ENCODE measurements around the gene RPS15A. TPM values are rescaled to one million over a fixed set of nuclear protein-coding genes. Genes with fewer than 3 reads are reported as not detected.

RPS15A gene
- 1,849 and 1,857 TPM in 2 replicates for total RNA-seq

- DNase-seq (ENCODE audit: low spot score) = peak; percentile 92
- intact Hi-C loops (cut with micrococcal nuclease) = loop anchor here (1.0 to 5.0 kb wide), 6 partner anchors 11 to 732 kb away; partner anchors contain the start of genes ARL6IP1, COQ7, GDE1 and SMG1
- H3K4me3 Mint-ChIP-seq = peak within 1 kb of the TSS; percentile 95
- no peaks in the 10 kb centered on the region for H3K9me3 Mint-ChIP-seq
- peaks cover 64% of the 10 kb centered on the region for H3K4me1 Mint-ChIP-seq (ENCODE audit: low read depth)
- peak within 1 kb of the TSS; percentile 85 for H3K27ac Mint-ChIP-seq
- H3K27me3 Mint-ChIP-seq (ENCODE audit: insufficient read depth) = peaks cover 1% of the 10 kb centered on the region
- H3K36me3 Mint-ChIP-seq (ENCODE audit: low read depth) = peaks cover 76% of the 10 kb centered on the region
Measured at GRCh38 chr16:18789850-18790706, at the start of gene RPS15A. Gene RPS15A (minus strand): TSS chr16:18790334. CDS start chr16:18789113, 1,221 bp downstream.

GRCh38 chr16:18839555-18839954, 49.4 kb upstream of the RPS15A start:
- Mint-ChIP-seq H3K9me3 (no peaks in the 10 kb centered on the region), H3K4me3 (no peak overlapping the region), H3K27me3 (ENCODE audit: insufficient read depth) (no peaks in the 10 kb centered on the region), H3K4me1 (ENCODE audit: low read depth) (peaks cover 26% of the 10 kb centered on the region), H3K36me3 (ENCODE audit: low read depth) (peaks cover 61% of the 10 kb centered on the region), H3K27ac (peak overlapping the region; percentile 40)
- DNase-seq (ENCODE audit: low spot score) = no peak
- intact Hi-C loops (cut with micrococcal nuclease) = no loop called here

GRCh38 chr16:18836702-18837101, 46.6 kb upstream of the RPS15A start:
- Mint-ChIP-seq H3K4me1 (ENCODE audit: low read depth) (peaks cover 19% of the 10 kb centered on the region), H3K4me3 (no peak overlapping the region), H3K27me3 (ENCODE audit: insufficient read depth) (no peaks in the 10 kb centered on the region), H3K9me3 (no peaks in the 10 kb centered on the region), H3K36me3 (ENCODE audit: low read depth) (peaks cover 53% of the 10 kb centered on the region), H3K27ac (peak overlapping the region; percentile 91)
- intact Hi-C loops (cut with micrococcal nuclease) = loop anchor here (1.0 to 2.0 kb wide), 3 partner anchors 16 to 46 kb away; partner anchors contain the start of genes ARL6IP1 and RPS15A
- DNase-seq (ENCODE audit: low spot score) = no peak

GRCh38 chr16:18834864-18835263, 44.7 kb upstream of the RPS15A start:
- intact Hi-C loops (cut with micrococcal nuclease) = no loop called here
- H3K4me1 Mint-ChIP-seq (ENCODE audit: low read depth) = peaks cover 19% of the 10 kb centered on the region
- peaks cover 50% of the 10 kb centered on the region for H3K36me3 Mint-ChIP-seq (ENCODE audit: low read depth)
- no peak for DNase-seq (ENCODE audit: low spot score)
- no peak overlapping the region for H3K27ac Mint-ChIP-seq
- no peaks in the 10 kb centered on the region for H3K27me3 Mint-ChIP-seq (ENCODE audit: insufficient read depth)
- no peak overlapping the region for H3K4me3 Mint-ChIP-seq
- no peaks in the 10 kb centered on the region for H3K9me3 Mint-ChIP-seq

- no peaks in the 10 kb centered on the region for H3K27me3 Mint-ChIP-seq (ENCODE audit: insufficient read depth)
- H3K4me1 Mint-ChIP-seq (ENCODE audit: low read depth) = peaks cover 19% of the 10 kb centered on the region
- intact Hi-C loops (cut with micrococcal nuclease) = no loop called here
- peaks cover 51% of the 10 kb centered on the region for H3K36me3 Mint-ChIP-seq (ENCODE audit: low read depth)
- no peak overlapping the region for H3K4me3 Mint-ChIP-seq
- no peak overlapping the region for H3K27ac Mint-ChIP-seq
- no peaks in the 10 kb centered on the region for H3K9me3 Mint-ChIP-seq
- no peak for DNase-seq (ENCODE audit: low spot score)
Measured at GRCh38 chr16:18833707-18834505, 43.8 kb upstream of the RPS15A start.

GRCh38 chr16:18832613-18833012, 42.5 kb upstream of the RPS15A start:
- intact Hi-C loops (cut with micrococcal nuclease) = no loop called here
- no peak for DNase-seq (ENCODE audit: low spot score)
- peaks cover 18% of the 10 kb centered on the region for H3K4me1 Mint-ChIP-seq (ENCODE audit: low read depth)
- H3K27me3 Mint-ChIP-seq (ENCODE audit: insufficient read depth) = no peaks in the 10 kb centered on the region
- H3K27ac Mint-ChIP-seq = no peak overlapping the region
- H3K36me3 Mint-ChIP-seq (ENCODE audit: low read depth) = peaks cover 53% of the 10 kb centered on the region
- H3K4me3 Mint-ChIP-seq = no peak overlapping the region
- H3K9me3 Mint-ChIP-seq = no peaks in the 10 kb centered on the region

- no peak for DNase-seq (ENCODE audit: low spot score)
- intact Hi-C loops (cut with micrococcal nuclease) = no loop called here
- H3K27me3 Mint-ChIP-seq (ENCODE audit: insufficient read depth) = no peaks in the 10 kb centered on the region
- H3K36me3 Mint-ChIP-seq (ENCODE audit: low read depth) = peaks cover 51% of the 10 kb centered on the region
- no peak overlapping the region for H3K4me3 Mint-ChIP-seq
- H3K4me1 Mint-ChIP-seq (ENCODE audit: low read depth) = peaks cover 12% of the 10 kb centered on the region
- H3K27ac Mint-ChIP-seq = no peak overlapping the region
- no peaks in the 10 kb centered on the region for H3K9me3 Mint-ChIP-seq
Measured at GRCh38 chr16:18832006-18832405, 41.9 kb upstream of the RPS15A start.

GRCh38 chr16:18829251-18829650, 39.1 kb upstream of the RPS15A start:
- Mint-ChIP-seq H3K4me3 (no peak overlapping the region), H3K27me3 (ENCODE audit: insufficient read depth) (no peaks in the 10 kb centered on the region), H3K36me3 (ENCODE audit: low read depth) (peaks cover 38% of the 10 kb centered on the region), H3K9me3 (no peaks in the 10 kb centered on the region), H3K4me1 (ENCODE audit: low read depth) (peaks cover 6% of the 10 kb centered on the region), H3K27ac (no peak overlapping the region)
- no peak for DNase-seq (ENCODE audit: low spot score)
- intact Hi-C loops (cut with micrococcal nuclease) = no loop called here

GRCh38 chr16:18827890-18828289, 37.8 kb upstream of the RPS15A start:
- Mint-ChIP-seq H3K27me3 (ENCODE audit: insufficient read depth) (no peaks in the 10 kb centered on the region), H3K4me3 (no peak overlapping the region), H3K27ac (peak overlapping the region; percentile 21), H3K4me1 (ENCODE audit: low read depth) (peaks cover 6% of the 10 kb centered on the region), H3K9me3 (no peaks in the 10 kb centered on the region), H3K36me3 (ENCODE audit: low read depth) (peaks cover 32% of the 10 kb centered on the region)
- no peak for DNase-seq (ENCODE audit: low spot score)
- intact Hi-C loops (cut with micrococcal nuclease) = no loop called here

GRCh38 chr16:18816286-18816685, 26.2 kb upstream of the RPS15A start:
- Mint-ChIP-seq H3K36me3 (ENCODE audit: low read depth) (peaks cover 46% of the 10 kb centered on the region), H3K9me3 (no peaks in the 10 kb centered on the region)

GRCh38 chr16:18811925-18812324, 21.8 kb upstream of the RPS15A start:
- H3K27ac Mint-ChIP-seq = no peak overlapping the region
- DNase-seq (ENCODE audit: low spot score) = no peak
- no peaks in the 10 kb centered on the region for H3K27me3 Mint-ChIP-seq (ENCODE audit: insufficient read depth)
- H3K4me1 Mint-ChIP-seq (ENCODE audit: low read depth) = peaks cover 2% of the 10 kb centered on the region
- no peaks in the 10 kb centered on the region for H3K9me3 Mint-ChIP-seq
- intact Hi-C loops (cut with micrococcal nuclease) = no loop called here
- peaks cover 53% of the 10 kb centered on the region for H3K36me3 Mint-ChIP-seq (ENCODE audit: low read depth)
- H3K4me3 Mint-ChIP-seq = no peak overlapping the region

More at GRCh38 chr16:18816286-18816685, 26.2 kb upstream of the RPS15A start:
- no peak overlapping the region for H3K4me3 Mint-ChIP-seq
- DNase-seq (ENCODE audit: low spot score) = no peak
- no peaks in the 10 kb centered on the region for H3K27me3 Mint-ChIP-seq (ENCODE audit: insufficient read depth)
- intact Hi-C loops (cut with micrococcal nuclease) = no loop called here
- H3K27ac Mint-ChIP-seq = no peak overlapping the region
- peaks cover 12% of the 10 kb centered on the region for H3K4me1 Mint-ChIP-seq (ENCODE audit: low read depth)

GRCh38 chr16:18809165-18809564, 19.0 kb upstream of the RPS15A start:
- no peaks in the 10 kb centered on the region for H3K27me3 Mint-ChIP-seq (ENCODE audit: insufficient read depth)
- peaks cover 51% of the 10 kb centered on the region for H3K36me3 Mint-ChIP-seq (ENCODE audit: low read depth)
- no peak overlapping the region for H3K27ac Mint-ChIP-seq
- no peak for DNase-seq (ENCODE audit: low spot score)
- peaks cover 30% of the 10 kb centered on the region for H3K4me1 Mint-ChIP-seq (ENCODE audit: low read depth)
- intact Hi-C loops (cut with micrococcal nuclease) = no loop called here
- H3K9me3 Mint-ChIP-seq = no peaks in the 10 kb centered on the region
- no peak overlapping the region for H3K4me3 Mint-ChIP-seq

GRCh38 chr16:18805257-18805773, 15.2 kb upstream of the RPS15A start:
- H3K9me3 Mint-ChIP-seq = no peaks in the 10 kb centered on the region
- peaks cover 38% of the 10 kb centered on the region for H3K36me3 Mint-ChIP-seq (ENCODE audit: low read depth)
- DNase-seq (ENCODE audit: low spot score) = no peak
- intact Hi-C loops (cut with micrococcal nuclease) = no loop called here
- peaks cover 46% of the 10 kb centered on the region for H3K4me1 Mint-ChIP-seq (ENCODE audit: low read depth)
- H3K4me3 Mint-ChIP-seq = no peak overlapping the region
- H3K27ac Mint-ChIP-seq = peak overlapping the region; percentile 90
- H3K27me3 Mint-ChIP-seq (ENCODE audit: insufficient read depth) = no peaks in the 10 kb centered on the region
